Mononuclear cell (primary cell): ENCODE measurements around the gene RAB37. TPM values are rescaled to one million over a fixed set of nuclear protein-coding genes. Genes with fewer than 3 reads are reported as not detected.
A peak's percentile ranks its signal among the peaks of the same experiment; 100 is the strongest.

ENCODE experiments used
- H3K27me3 ChIP-seq: 2 replicates; pipeline ENCODE4 v1.6.0; 2011; ENCODE audit warnings: low read length, control low read depth; ENCODE audit not compliant: insufficient read depth
- H3K4me1 ChIP-seq: 2 replicates; pipeline ENCODE4 v1.5.1; 2011; ENCODE audit warnings: mild to moderate bottlenecking, low read length, control low read depth; ENCODE audit not compliant: insufficient read depth
- H3K4me3 ChIP-seq: 2 replicates; pipeline ENCODE4 v1.5.1; 2011; ENCODE audit warnings: mild to moderate bottlenecking, low read length, moderate library complexity
- H3K9me3 ChIP-seq: 2 replicates; pipeline ENCODE4 v1.5.1; 2011; ENCODE audit warnings: low read depth, mild to moderate bottlenecking, control low read depth, low read length
- total RNA-seq: library from RNA; depleted of rRNA; stranded (reverse); fragments of >200 nt; gene quantifications from one replicate; pipeline ENCODE4 v1.2.3, GENCODE V29; 2012

RAB37 gene
- total RNA-seq, 1 donor: 21.8 TPM

- Histone ChIP-seq H3K4me3 (no peak overlapping the region), H3K4me1 (peaks cover 53% of the 10 kb centered on the region), H3K9me3 (no peaks in the 10 kb centered on the region), H3K27me3 (no peaks in the 10 kb centered on the region)
Observed at GRCh38 chr17:74734256-74734655, 2.8 kb upstream of the RAB37 start.

DNA sequence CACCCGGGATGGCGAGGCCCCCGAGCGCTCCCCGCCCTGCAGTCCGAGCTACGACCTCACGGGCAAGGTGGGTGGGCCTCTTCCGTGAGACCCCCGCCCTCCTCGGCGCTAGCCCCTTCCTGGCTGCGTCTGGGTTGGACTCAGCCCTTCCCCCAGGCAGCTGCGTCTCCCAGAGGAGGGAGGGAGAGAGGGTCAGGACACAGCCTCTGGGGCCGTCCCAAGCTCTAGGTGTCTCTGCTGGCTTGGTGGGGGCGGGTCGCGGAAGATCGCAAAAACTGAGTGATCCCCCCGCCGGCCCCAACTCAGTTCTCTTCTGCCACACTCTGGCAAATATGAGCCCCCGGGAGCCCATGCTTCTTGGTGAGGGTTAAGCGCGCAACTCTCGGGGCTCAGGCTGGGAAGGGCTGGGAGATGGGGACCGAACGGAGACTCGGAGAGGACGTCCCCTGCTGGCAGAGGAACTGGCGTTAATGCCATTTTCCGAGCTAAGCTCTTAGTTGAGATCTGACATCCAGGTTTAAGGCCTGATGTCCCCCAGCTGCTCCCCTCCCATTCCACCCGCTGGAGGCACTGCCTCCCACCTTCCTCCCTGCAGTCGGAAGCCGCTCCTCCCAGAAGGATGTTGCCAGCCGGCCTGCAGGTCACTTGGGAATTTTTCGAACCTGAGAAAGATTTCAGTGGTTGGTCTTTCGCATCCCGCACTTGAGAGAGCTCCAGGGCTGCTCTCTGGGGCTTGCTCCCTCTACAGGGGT, 419 bp downstream of the RAB37 start:
- peak overlapping the region; percentile 44 for H3K4me3 ChIP-seq
- no peaks in the 10 kb centered on the region for H3K9me3 ChIP-seq
- H3K4me1 ChIP-seq: peaks cover 64% of the 10 kb centered on the region
- H3K27me3 ChIP-seq: no peaks in the 10 kb centered on the region

GRCh38 chr17:74738051-74738996, 1.3 kb downstream of the RAB37 start:
- Histone ChIP-seq H3K27me3 (no peaks in the 10 kb centered on the region), H3K4me3 (peak overlapping the region; percentile 44), H3K9me3 (no peaks in the 10 kb centered on the region), H3K4me1 (peaks cover 72% of the 10 kb centered on the region)

GRCh38 chr17:74739227-74739831, 2.3 kb downstream of the RAB37 start:
- H3K27me3 ChIP-seq: no peaks in the 10 kb centered on the region
- no peak overlapping the region for H3K4me3 ChIP-seq
- H3K4me1 ChIP-seq: peaks cover 82% of the 10 kb centered on the region
- H3K9me3 ChIP-seq: no peaks in the 10 kb centered on the region

DNA sequence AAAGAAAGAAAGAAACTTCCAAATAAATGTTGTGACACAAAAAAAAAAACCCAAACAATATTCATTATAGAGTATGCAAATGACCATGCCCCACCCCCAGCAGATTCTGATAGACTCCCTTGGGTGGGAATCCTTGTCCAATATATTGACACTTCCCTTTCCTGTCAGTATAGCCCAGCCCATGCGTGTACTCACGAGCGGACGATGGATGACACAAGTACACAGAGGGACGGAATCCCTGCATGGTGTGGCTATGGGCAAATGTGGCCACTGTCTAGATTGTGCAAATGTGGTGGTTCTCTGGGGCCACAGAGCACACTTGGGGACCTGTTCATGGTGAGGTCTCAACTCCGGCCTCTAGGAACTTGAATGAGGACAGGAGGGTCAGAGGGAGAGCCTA, 3.1 kb downstream of the RAB37 start:
- H3K27me3 ChIP-seq: no peaks in the 10 kb centered on the region
- no peaks in the 10 kb centered on the region for H3K9me3 ChIP-seq
- no peak overlapping the region for H3K4me3 ChIP-seq
- peaks cover 91% of the 10 kb centered on the region for H3K4me1 ChIP-seq

DNA sequence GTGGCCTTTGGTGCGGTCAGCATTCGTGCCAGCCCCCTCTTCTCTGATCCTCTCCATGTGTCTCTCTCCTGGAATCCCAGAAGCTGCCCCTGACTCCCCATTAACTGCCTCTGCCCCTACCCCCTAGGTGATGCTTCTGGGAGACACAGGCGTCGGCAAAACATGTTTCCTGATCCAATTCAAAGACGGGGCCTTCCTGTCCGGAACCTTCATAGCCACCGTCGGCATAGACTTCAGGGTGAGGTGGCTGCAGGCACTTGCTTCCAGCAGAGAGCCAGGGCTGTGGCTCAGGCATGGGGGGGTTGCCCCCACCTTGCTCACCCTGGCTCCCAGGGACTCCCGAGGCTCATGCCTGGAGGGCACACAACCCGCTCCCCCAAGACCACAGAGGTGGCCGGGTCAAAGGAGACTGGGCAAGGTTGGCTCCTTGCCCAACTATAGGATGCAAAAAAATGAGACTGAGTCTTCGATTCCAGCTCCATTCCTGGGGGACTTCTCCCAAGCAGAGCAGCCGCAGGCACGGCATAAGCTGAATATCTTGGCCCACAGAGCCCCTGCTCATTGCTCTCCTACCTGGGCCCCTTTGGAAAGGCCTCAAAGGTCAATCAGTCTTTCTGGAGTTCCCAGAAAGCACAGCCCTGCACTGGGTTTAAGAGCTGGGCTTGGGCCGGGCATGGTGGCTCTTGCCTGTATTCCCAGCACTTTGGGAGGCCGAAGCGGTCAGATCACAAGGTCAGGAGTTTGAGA, 3.8 kb downstream of the RAB37 start:
- no peak overlapping the region for H3K4me3 ChIP-seq
- no peaks in the 10 kb centered on the region for H3K27me3 ChIP-seq
- H3K4me1 ChIP-seq: peaks cover 91% of the 10 kb centered on the region
- no peaks in the 10 kb centered on the region for H3K9me3 ChIP-seq

DNA sequence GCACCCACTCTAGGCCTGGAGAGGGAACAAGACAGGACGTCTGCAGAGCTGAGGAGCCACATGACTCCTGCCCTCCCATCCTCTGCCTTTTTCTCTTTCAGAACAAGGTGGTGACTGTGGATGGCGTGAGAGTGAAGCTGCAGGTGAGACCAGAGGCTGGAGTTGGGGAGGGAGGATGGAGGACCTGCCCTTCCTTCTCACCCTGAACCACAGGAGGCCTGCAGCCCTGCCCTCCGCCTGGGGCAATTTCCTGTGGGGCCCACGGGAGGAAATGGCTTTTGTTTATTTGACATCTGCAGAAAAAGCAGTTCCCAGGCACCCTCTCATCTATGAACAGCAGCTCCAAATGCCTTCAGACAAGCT, 5.1 kb downstream of the RAB37 start:
- no peaks in the 10 kb centered on the region for H3K9me3 ChIP-seq
- no peaks in the 10 kb centered on the region for H3K27me3 ChIP-seq
- H3K4me3 ChIP-seq: no peak overlapping the region
- H3K4me1 ChIP-seq: peaks cover 95% of the 10 kb centered on the region

GRCh38 chr17:74742978-74743545, 6.0 kb downstream of the RAB37 start:
- peaks cover 99% of the 10 kb centered on the region for H3K4me1 ChIP-seq
- no peak overlapping the region for H3K4me3 ChIP-seq
- H3K9me3 ChIP-seq: no peaks in the 10 kb centered on the region
- no peaks in the 10 kb centered on the region for H3K27me3 ChIP-seq

- Histone ChIP-seq H3K9me3 (no peaks in the 10 kb centered on the region), H3K27me3 (no peaks in the 10 kb centered on the region), H3K4me1 (peaks cover 92% of the 10 kb centered on the region), H3K4me3 (no peak overlapping the region)
Observed at GRCh38 chr17:74743755-74744154, 6.7 kb downstream of the RAB37 start.

GRCh38 chr17:74744349-74744713, 7.3 kb downstream of the RAB37 start:
- Histone ChIP-seq H3K4me1 (peaks cover 87% of the 10 kb centered on the region), H3K9me3 (no peaks in the 10 kb centered on the region), H3K4me3 (no peak overlapping the region), H3K27me3 (no peaks in the 10 kb centered on the region)

GRCh38 chr17:74744714-74745547, 7.9 kb downstream of the RAB37 start:
- H3K4me1 ChIP-seq: peaks cover 84% of the 10 kb centered on the region
- no peaks in the 10 kb centered on the region for H3K9me3 ChIP-seq
- H3K27me3 ChIP-seq: no peaks in the 10 kb centered on the region
- no peak overlapping the region for H3K4me3 ChIP-seq

DNA sequence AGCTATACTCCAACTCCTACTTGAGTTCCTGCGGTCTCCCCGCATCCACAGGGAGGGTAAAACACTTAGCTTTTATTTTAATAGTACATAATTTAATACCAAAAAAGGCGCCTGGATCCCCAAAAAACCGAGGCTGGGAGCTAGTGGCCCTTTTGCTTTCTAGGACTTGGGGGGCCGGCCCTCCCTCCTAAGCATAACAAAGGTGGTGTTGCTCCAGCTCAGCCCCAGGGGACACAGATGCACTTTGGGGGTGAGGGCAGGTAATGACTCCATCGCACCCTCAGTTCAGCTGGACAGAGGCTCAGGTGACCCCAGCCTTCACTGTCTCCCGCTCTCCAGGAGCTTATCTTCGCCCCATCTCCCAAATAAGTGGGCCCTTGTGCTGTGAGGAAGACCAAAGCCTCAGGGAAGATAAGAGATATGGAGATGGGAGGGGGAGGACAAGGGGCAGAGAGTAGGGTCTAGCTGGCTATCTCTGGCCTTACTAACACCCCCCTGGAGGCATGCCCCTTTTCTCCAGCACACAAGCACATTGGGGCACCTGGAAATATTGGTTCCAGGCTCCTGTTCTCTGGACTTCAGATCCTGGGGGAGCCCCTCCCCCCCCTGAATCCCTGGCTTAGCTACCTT, 8.6 kb downstream of the RAB37 start:
- H3K9me3 ChIP-seq: no peaks in the 10 kb centered on the region
- H3K4me1 ChIP-seq: peaks cover 84% of the 10 kb centered on the region
- no peak overlapping the region for H3K4me3 ChIP-seq
- H3K27me3 ChIP-seq: no peaks in the 10 kb centered on the region

DNA sequence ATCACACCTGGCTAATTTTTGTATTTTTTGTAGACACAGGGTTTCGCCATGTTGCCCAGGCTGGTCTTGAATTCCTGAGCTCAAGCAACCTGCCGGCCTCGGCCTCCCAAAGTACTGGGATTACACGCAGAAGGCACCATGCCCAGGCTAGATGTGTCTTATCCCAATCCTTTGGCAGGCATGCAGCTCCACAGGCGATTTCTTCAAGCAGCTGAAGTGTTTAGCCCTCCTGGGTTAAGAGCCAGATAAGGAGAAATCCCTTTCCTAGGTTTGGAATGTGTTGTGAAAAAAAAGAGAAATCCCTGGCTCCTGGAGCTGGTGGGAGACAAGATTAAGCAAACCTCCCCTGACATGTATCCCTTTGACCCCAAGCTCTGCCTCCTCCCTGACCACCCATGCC, 9.3 kb downstream of the RAB37 start:
- Histone ChIP-seq H3K4me1 (peaks cover 84% of the 10 kb centered on the region), H3K4me3 (no peak overlapping the region), H3K9me3 (no peaks in the 10 kb centered on the region), H3K27me3 (no peaks in the 10 kb centered on the region)
